Testis (tissue), 3 donors: ENCODE results near the gene NLRP6. TPM values are rescaled to one million over a fixed set of nuclear protein-coding genes. Genes with fewer than 3 reads are reported as not detected.
"Not testable (repeated sequence)": the region's sequence is repeated elsewhere in the genome, so short reads cannot be mapped to it uniquely, and the experiment has no call there.

Experiments
- DNase-seq: peaks from one replicate; pipeline ENCODE4 v3.0.0-alpha.2; 2019
- H3K27ac ChIP-seq, 2 donors: fragments of 200-600 bp; sonication (generic); one replicate each; pipeline ENCODE4 v1.5.1; 2019
- H3K27me3 ChIP-seq: fragments of 200-600 bp; sonication (generic); one replicate; pipeline ENCODE4 v1.5.1; 2019
- H3K36me3 ChIP-seq: fragments of 200-600 bp; sonication (generic); one replicate; pipeline ENCODE4 v1.5.1; 2017; ENCODE audit warnings: low read depth; ENCODE audit errors: missing control alignments
- H3K4me1 ChIP-seq: fragments of 200-600 bp; sonication (generic); one replicate; pipeline ENCODE4 v1.5.1; 2019
- H3K4me3 ChIP-seq, 2 donors: fragments of 200-600 bp; sonication (generic); one replicate each; pipeline ENCODE4 v1.5.1; 2017 to 2019
- H3K9me3 ChIP-seq: fragments of 200-600 bp; sonication (generic); one replicate; pipeline ENCODE4 v1.5.1; 2017
- CTCF ChIP-seq, 3 experiments: fragments of 450-650 bp in 2 of 3; fragments of 200-600 bp in 1 of 3; sonication (generic) in 1 of 3; IDR thresholded peaks; one replicate each; pipeline ENCODE4 v1.5.1; 2016 to 2019; ENCODE audit warnings: antibody characterized with exemption in 3 of 3, mild to moderate bottlenecking in 2 of 3, moderate library complexity in 1 of 3
- POLR2A ChIP-seq: fragments of 450-650 bp; IDR thresholded peaks from one replicate; pipeline ENCODE4 v1.6.1; 2017; ENCODE audit warnings: antibody characterized with exemption, mild to moderate bottlenecking, moderate library complexity
- WGBS, 2 donors: methylation state at CpG; one replicate each; pipeline ENCODE4 v1.1.5; 2018; 5-methylcytosine and 5-hydroxymethylcytosine counted together
- intact Hi-C: fragments of 100-400 bp; cut with DNase I; formaldehyde crosslinking; loops from one replicate; pipeline ENCODE4 v1.15.1; 2023; ENCODE audit warnings: low total_unique reads
- polyA plus RNA-seq: library from polyadenylated mRNA; stranded (reverse); fragments of 350-450 nt; fragmentation: Illumina TruSeq; extraction: RNeasy Lipid Tissue Mini Kit (QIAGEN cat#74804); gene quantifications from one replicate; pipeline ENCODE4 v1.2.3, GENCODE V29; 2014; ENCODE audit warnings: low read depth, low replicate concordance; ENCODE audit not compliant: insufficient read depth
- total RNA-seq, 2 donors: library from RNA; depleted of rRNA; stranded (reverse); fragments of >200 nt; gene quantifications; one replicate each; pipeline ENCODE4 v1.2.3, GENCODE V29; 2016

NLRP6 gene
- total and polyA plus RNA-seq, 3 donors from 2014 or later = 0.26 to 2.4 (median 0.31) TPM

GRCh38 chr11:319121-319887 lies 41.1 kb downstream of the NLRP6 start:
- H3K36me3 ChIP-seq, H3K9me3 ChIP-seq, DNase-seq, intact Hi-C loops, H3K27me3 ChIP-seq: not testable (repeated sequence)
- peaks cover 27% of the 10 kb centered on the region for H3K4me1 ChIP-seq
- peak overlapping the region; percentile 57 to 74 for H3K4me3 ChIP-seq
- H3K27ac ChIP-seq = peak overlapping the region; percentile 97 to 99
- 7 to 9% methylated on average over 10 to 14 of the region's 29 CpGs for WGBS, 2 donors
- peak in 2 of 3 experiments; percentile 8 to 9 for TF ChIP-seq CTCF (IDR thresholded peaks at IDR 0.05)

GRCh38 chr11:319888-320273 lies 41.7 kb downstream of the NLRP6 start:
- intact Hi-C loops, H3K9me3 ChIP-seq, DNase-seq, H3K27me3 ChIP-seq, H3K36me3 ChIP-seq: not testable (repeated sequence)
- Histone ChIP-seq H3K27ac (peak overlapping the region; percentile 97 to 99), H3K4me3 (peak overlapping the region; percentile 57 to 74), H3K4me1 (peaks cover 33% of the 10 kb centered on the region)
- WGBS, 2 donors = 5 to 18% methylated on average over 3 to 10 of the region's 10 CpGs

GRCh38 chr11:324156-324555 lies 45.9 kb downstream of the NLRP6 start:
- Histone ChIP-seq H3K27me3 (no peaks in the 10 kb centered on the region), H3K27ac (peak overlapping the region; percentile 91 to 94), H3K4me1 (peaks cover 64% of the 10 kb centered on the region), H3K36me3 (no peaks in the 10 kb centered on the region), H3K9me3 (no peaks in the 10 kb centered on the region), H3K4me3 (no peak overlapping the region)
- peak; percentile 26 for DNase-seq
- intact Hi-C loops = no loop called here
- 49 to 54% methylated on average over 11 of the region's 11 CpGs for WGBS, 2 donors
- TF ChIP-seq CTCF (IDR thresholded peaks at IDR 0.05) = no peak
- no peak for TF ChIP-seq POLR2A

GRCh38 chr11:324593-325517 lies 46.6 kb downstream of the NLRP6 start:
- 29 to 35% methylated on average over 25 to 28 of the region's 34 CpGs for WGBS, 2 donors
- DNase-seq = peak; percentile 78
- H3K27me3 ChIP-seq, H3K9me3 ChIP-seq, intact Hi-C loops, H3K4me3 ChIP-seq, H3K36me3 ChIP-seq: not testable (repeated sequence)
- peak overlapping the region; percentile 91 to 94 for H3K27ac ChIP-seq
- H3K4me1 ChIP-seq = peaks cover 67% of the 10 kb centered on the region

- intact Hi-C loops = no loop called here
- Histone ChIP-seq H3K4me1 (peaks cover 67% of the 10 kb centered on the region), H3K9me3 (no peaks in the 10 kb centered on the region), H3K27me3 (no peaks in the 10 kb centered on the region), H3K36me3 (no peaks in the 10 kb centered on the region), H3K4me3 (no peak overlapping the region), H3K27ac (peak overlapping the region; percentile 91 to 94)
- TF ChIP-seq POLR2A = no peak
- TF ChIP-seq CTCF (IDR thresholded peaks at IDR 0.05) = no peak
- DNase-seq = peak; percentile 14
- 75 to 81% methylated on average over 30 of the region's 30 CpGs for WGBS, 2 donors
These were observed 47.8 kb downstream of the NLRP6 start for GRCh38 chr11:325796-326591.
